ENCODE data around the gene EDA.
A peak's percentile ranks its signal among the peaks of the same experiment; 100 is the strongest.

EDA gene

GRCh38 chrX:69615779-69616456 lies at the start of gene EDA:
Gene EDA, plus strand, starts transcription at chrX:69616113.
- H3K4me1 ChIP-seq (ENCODE audit: control insufficient read depth, insufficient read depth, low read length) = peaks cover 2% of the 10 kb centered on the region; the same call in 1 of the 2 replicates
- no peaks in the 10 kb centered on the region for H3K36me3 ChIP-seq (ENCODE audit: control insufficient read depth, insufficient read depth, low read length)
- no peaks in the 10 kb centered on the region; the same call in 1 of the 2 replicates for H3K9me3 ChIP-seq (ENCODE audit: control insufficient read depth, insufficient read depth, low read depth, low read length)
- H3K27me3 ChIP-seq (ENCODE audit: control insufficient read depth, insufficient read depth, low read length) = peaks cover 18% of the 10 kb centered on the region
- peak within 1 kb of the TSS; percentile 93 for H3K4me3 ChIP-seq (ENCODE audit: low read depth, low read length)
- H3K9ac ChIP-seq (ENCODE audit: low read length) = peak within 1 kb of the TSS; percentile 23
- no peak within 1 kb of the TSS; the same call in 1 of the 2 replicates for H3K27ac ChIP-seq (ENCODE audit: low read depth, low read length)

DNA sequence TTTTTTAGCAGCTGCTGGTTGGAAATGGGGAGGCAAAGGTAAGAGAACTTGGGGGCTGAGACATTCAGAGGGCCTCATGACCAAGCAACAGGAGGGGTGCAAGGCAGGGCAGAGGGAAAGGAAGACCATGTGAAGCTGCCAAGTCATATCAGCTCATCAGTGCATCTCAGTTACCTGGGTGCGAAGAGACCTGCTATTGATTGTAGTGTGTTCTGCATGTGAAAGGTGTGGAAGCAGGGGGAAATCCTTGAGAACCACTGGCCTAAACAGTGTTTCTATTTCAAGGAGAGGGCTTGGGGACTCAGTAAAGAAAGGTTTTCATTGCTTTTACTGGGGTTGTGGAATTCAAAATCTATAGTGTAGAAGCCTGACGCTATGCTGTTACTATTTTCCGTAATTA lies 47.1 kb upstream of the EDA start:
- no peak overlapping the region for H3K27ac ChIP-seq (ENCODE audit: low read depth, low read length)
- H3K9ac ChIP-seq (ENCODE audit: low read length) = no peak overlapping the region
- peaks cover 16% of the 10 kb centered on the region for H3K9me3 ChIP-seq (ENCODE audit: control insufficient read depth, insufficient read depth, low read depth, low read length)
- no peak overlapping the region for H3K4me3 ChIP-seq (ENCODE audit: low read depth, low read length)
- no peaks in the 10 kb centered on the region for H3K27me3 ChIP-seq (ENCODE audit: control insufficient read depth, insufficient read depth, low read length)
- no peaks in the 10 kb centered on the region for H3K36me3 ChIP-seq (ENCODE audit: control insufficient read depth, insufficient read depth, low read length)
- H3K4me1 ChIP-seq (ENCODE audit: control insufficient read depth, insufficient read depth, low read length) = peaks cover 12% of the 10 kb centered on the region; the same call in 1 of the 2 replicates

DNA sequence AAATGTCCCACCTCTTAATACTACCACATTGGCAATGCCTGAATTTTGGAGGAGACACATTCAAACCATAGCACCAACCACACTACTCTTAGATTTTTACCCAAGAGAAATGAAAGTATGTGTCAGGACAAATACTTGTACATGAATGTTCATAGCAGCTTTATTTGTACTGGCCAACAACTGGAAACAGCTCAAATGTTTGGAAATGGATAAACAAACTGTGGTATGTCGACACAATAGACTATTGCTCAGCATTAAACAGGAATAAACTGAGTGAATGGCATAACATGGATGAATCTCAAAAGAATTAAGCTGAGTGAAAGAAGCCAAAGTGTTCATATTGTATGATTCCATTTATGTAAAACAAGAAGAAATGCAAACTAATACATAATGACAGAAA lies 18.5 kb upstream of the EDA start:
- Histone ChIP-seq H3K36me3 (ENCODE audit: control insufficient read depth, insufficient read depth, low read length) (no peaks in the 10 kb centered on the region), H3K27me3 (ENCODE audit: control insufficient read depth, insufficient read depth, low read length) (0 out of 2 replicates have a peak, but pooled peaks cover 4% of the 10 kb centered on the region), H3K27ac (ENCODE audit: low read depth, low read length) (no peak overlapping the region), H3K9ac (ENCODE audit: low read length) (no peak overlapping the region), H3K4me3 (ENCODE audit: low read depth, low read length) (no peak overlapping the region), H3K4me1 (ENCODE audit: control insufficient read depth, insufficient read depth, low read length) (no peaks in the 10 kb centered on the region), H3K9me3 (ENCODE audit: control insufficient read depth, insufficient read depth, low read depth, low read length) (no peaks in the 10 kb centered on the region; the same call in 1 of the 2 replicates)

- Histone ChIP-seq H3K36me3 (ENCODE audit: control insufficient read depth, insufficient read depth, low read length) (no peaks in the 10 kb centered on the region), H3K9ac (ENCODE audit: low read length) (no peak overlapping the region), H3K4me1 (ENCODE audit: control insufficient read depth, insufficient read depth, low read length) (peaks cover 15% of the 10 kb centered on the region; the same call in 1 of the 2 replicates), H3K27ac (ENCODE audit: low read depth, low read length) (no peak overlapping the region), H3K4me3 (ENCODE audit: low read depth, low read length) (no peak overlapping the region), H3K27me3 (ENCODE audit: control insufficient read depth, insufficient read depth, low read length) (0 out of 2 replicates have a peak, but pooled peaks cover 4% of the 10 kb centered on the region), H3K9me3 (ENCODE audit: control insufficient read depth, insufficient read depth, low read depth, low read length) (no peaks in the 10 kb centered on the region; the same call in 1 of the 2 replicates)
Measured at GRCh38 chrX:69600182-69600581, 15.7 kb upstream of the EDA start.

GRCh38 chrX:69603566-69604194 lies 12.2 kb upstream of the EDA start:
- Histone ChIP-seq H3K4me1 (ENCODE audit: control insufficient read depth, insufficient read depth, low read length) (peaks cover 24% of the 10 kb centered on the region; the same call in 1 of the 2 replicates), H3K9me3 (ENCODE audit: control insufficient read depth, insufficient read depth, low read depth, low read length) (no peaks in the 10 kb centered on the region; the same call in 1 of the 2 replicates), H3K4me3 (ENCODE audit: low read depth, low read length) (no peak overlapping the region), H3K27me3 (ENCODE audit: control insufficient read depth, insufficient read depth, low read length) (0 out of 2 replicates have a peak, but pooled peaks cover 4% of the 10 kb centered on the region), H3K27ac (ENCODE audit: low read depth, low read length) (no peak overlapping the region), H3K36me3 (ENCODE audit: control insufficient read depth, insufficient read depth, low read length) (no peaks in the 10 kb centered on the region), H3K9ac (ENCODE audit: low read length) (no peak overlapping the region)

DNA sequence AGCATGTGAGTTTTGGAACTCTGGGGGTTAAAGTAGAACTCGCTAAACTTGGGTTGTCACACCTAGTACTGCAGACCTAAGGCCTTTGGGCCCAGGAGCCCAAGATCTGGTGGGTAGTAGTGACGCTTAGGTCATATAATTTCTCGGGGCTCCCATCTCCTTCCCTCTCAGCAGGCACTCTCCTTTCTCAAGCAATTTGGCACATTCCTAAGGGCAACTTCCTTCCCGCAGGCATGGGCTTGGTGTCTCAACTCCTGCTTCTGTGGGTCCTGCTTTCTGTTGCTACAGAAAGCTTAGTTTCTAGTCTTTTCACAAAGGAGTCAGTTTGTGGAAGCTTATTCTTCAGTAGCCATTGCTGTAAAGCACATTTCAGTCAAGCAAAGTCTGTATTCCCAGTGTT lies 10.4 kb upstream of the EDA start:
- Histone ChIP-seq H3K27me3 (ENCODE audit: control insufficient read depth, insufficient read depth, low read length) (0 out of 2 replicates have a peak, but pooled peaks cover 4% of the 10 kb centered on the region), H3K4me3 (ENCODE audit: low read depth, low read length) (no peak overlapping the region), H3K36me3 (ENCODE audit: control insufficient read depth, insufficient read depth, low read length) (no peaks in the 10 kb centered on the region), H3K9me3 (ENCODE audit: control insufficient read depth, insufficient read depth, low read depth, low read length) (peaks cover 6% of the 10 kb centered on the region; the same call in 1 of the 2 replicates), H3K27ac (ENCODE audit: low read depth, low read length) (no peak overlapping the region), H3K4me1 (ENCODE audit: control insufficient read depth, insufficient read depth, low read length) (peaks cover 24% of the 10 kb centered on the region; the same call in 1 of the 2 replicates), H3K9ac (ENCODE audit: low read length) (no peak overlapping the region)

DNA sequence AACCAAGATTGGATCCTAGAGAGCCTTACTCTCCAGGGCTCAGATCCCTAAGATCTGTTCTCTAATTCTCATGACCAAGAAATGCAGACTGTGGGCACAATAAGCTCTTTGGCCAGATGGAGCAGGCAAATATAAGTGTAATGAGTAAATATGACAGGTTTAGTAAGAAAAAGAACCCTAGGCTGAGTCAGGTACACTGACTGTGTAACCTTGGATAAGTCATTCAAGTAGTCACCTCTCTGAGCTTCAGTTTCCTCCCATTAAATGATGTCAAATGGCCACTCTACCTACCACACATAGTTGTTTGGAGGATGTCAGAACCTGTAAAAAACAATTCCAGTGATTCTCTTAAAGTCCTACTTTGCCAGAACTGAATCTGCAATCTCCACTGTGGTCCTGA lies 8.3 kb upstream of the EDA start:
- H3K9ac ChIP-seq (ENCODE audit: low read length) = no peak overlapping the region
- no peak overlapping the region for H3K4me3 ChIP-seq (ENCODE audit: low read depth, low read length)
- no peak overlapping the region for H3K27ac ChIP-seq (ENCODE audit: low read depth, low read length)
- no peaks in the 10 kb centered on the region for H3K36me3 ChIP-seq (ENCODE audit: control insufficient read depth, insufficient read depth, low read length)
- peaks cover 6% of the 10 kb centered on the region; the same call in 1 of the 2 replicates for H3K9me3 ChIP-seq (ENCODE audit: control insufficient read depth, insufficient read depth, low read depth, low read length)
- no peaks in the 10 kb centered on the region for H3K27me3 ChIP-seq (ENCODE audit: control insufficient read depth, insufficient read depth, low read length)
- peaks cover 24% of the 10 kb centered on the region; the same call in 1 of the 2 replicates for H3K4me1 ChIP-seq (ENCODE audit: control insufficient read depth, insufficient read depth, low read length)

GRCh38 chrX:69613946-69614345 lies 2.0 kb upstream of the EDA start:
- Histone ChIP-seq H3K27me3 (ENCODE audit: control insufficient read depth, insufficient read depth, low read length) (peaks cover 18% of the 10 kb centered on the region), H3K27ac (ENCODE audit: low read depth, low read length) (no peak overlapping the region)

GRCh38 chrX:69614886-69615285 lies 1.0 kb upstream of the EDA start:
- Histone ChIP-seq H3K36me3 (ENCODE audit: control insufficient read depth, insufficient read depth, low read length) (no peaks in the 10 kb centered on the region), H3K9me3 (ENCODE audit: control insufficient read depth, insufficient read depth, low read depth, low read length) (peaks cover 3% of the 10 kb centered on the region; the same call in 1 of the 2 replicates), H3K27me3 (ENCODE audit: control insufficient read depth, insufficient read depth, low read length) (peaks cover 18% of the 10 kb centered on the region), H3K27ac (ENCODE audit: low read depth, low read length) (no peak overlapping the region), H3K4me3 (ENCODE audit: low read depth, low read length) (peak overlapping the region; percentile 69; the same call in 1 of the 2 replicates), H3K9ac (ENCODE audit: low read length) (no peak overlapping the region), H3K4me1 (ENCODE audit: control insufficient read depth, insufficient read depth, low read length) (peaks cover 2% of the 10 kb centered on the region; the same call in 1 of the 2 replicates)

More at GRCh38 chrX:69613946-69614345, 2.0 kb upstream of the EDA start:
- H3K4me3 ChIP-seq (ENCODE audit: low read depth, low read length) = no peak overlapping the region
- H3K9me3 ChIP-seq (ENCODE audit: control insufficient read depth, insufficient read depth, low read depth, low read length) = peaks cover 6% of the 10 kb centered on the region; the same call in 1 of the 2 replicates
- H3K4me1 ChIP-seq (ENCODE audit: control insufficient read depth, insufficient read depth, low read length) = peaks cover 2% of the 10 kb centered on the region; the same call in 1 of the 2 replicates
- H3K36me3 ChIP-seq (ENCODE audit: control insufficient read depth, insufficient read depth, low read length) = no peaks in the 10 kb centered on the region
- H3K9ac ChIP-seq (ENCODE audit: low read length) = no peak overlapping the region

DNA sequence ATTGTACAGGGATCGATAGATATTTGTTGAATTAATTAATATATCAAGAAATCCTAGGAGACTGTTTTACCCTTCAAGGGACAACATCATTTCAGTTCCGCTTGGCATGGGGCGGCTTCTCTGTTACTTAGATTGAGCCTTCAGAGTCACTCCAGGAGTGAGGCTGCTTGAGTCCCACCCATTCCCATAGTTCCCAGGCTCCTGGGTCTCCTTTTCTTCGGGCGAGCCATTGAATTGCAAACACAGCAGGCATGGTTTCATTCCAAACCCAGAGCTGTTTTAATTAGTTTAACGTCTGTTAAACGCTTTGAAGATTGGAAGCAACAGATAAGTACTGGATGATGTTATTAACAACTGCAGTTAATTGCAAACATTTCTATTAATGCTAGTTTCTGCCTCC lies 571 bp upstream of the EDA start:
- H3K9me3 ChIP-seq (ENCODE audit: control insufficient read depth, insufficient read depth, low read depth, low read length) = no peaks in the 10 kb centered on the region; the same call in 1 of the 2 replicates
- peaks cover 2% of the 10 kb centered on the region; the same call in 1 of the 2 replicates for H3K4me1 ChIP-seq (ENCODE audit: control insufficient read depth, insufficient read depth, low read length)
- no peak overlapping the region; the same call in 1 of the 2 replicates for H3K27ac ChIP-seq (ENCODE audit: low read depth, low read length)
- H3K9ac ChIP-seq (ENCODE audit: low read length) = no peak overlapping the region
- H3K36me3 ChIP-seq (ENCODE audit: control insufficient read depth, insufficient read depth, low read length) = no peaks in the 10 kb centered on the region
- peak overlapping the region; percentile 69 for H3K4me3 ChIP-seq (ENCODE audit: low read depth, low read length)
- H3K27me3 ChIP-seq (ENCODE audit: control insufficient read depth, insufficient read depth, low read length) = peaks cover 18% of the 10 kb centered on the region
